Measurements from ENCODE around the gene BTLA.
"Not testable (repeated sequence)": the region's sequence is repeated elsewhere in the genome, so short reads cannot be mapped to it uniquely, and the experiment has no call there.

BTLA gene

GRCh38 chr3:112446343-112446742 lies 52.9 kb downstream of the BTLA start:
- DNase-seq (ENCODE audit: low read depth in 1 of 2, low spot score in 1 of 2) = no peak

GRCh38 chr3:112445839-112446238 lies 53.4 kb downstream of the BTLA start:
- DNase-seq (ENCODE audit: low read depth in 1 of 2, low spot score in 1 of 2) = no peak

GRCh38 chr3:112437146-112438022 lies 61.9 kb downstream of the BTLA start:
- DNase-seq (ENCODE audit: low read depth in 1 of 2, low spot score in 1 of 2) = no peak

GRCh38 chr3:112429960-112430359 lies 69.3 kb downstream of the BTLA start:
- DNase-seq (ENCODE audit: low read depth in 1 of 2, low spot score in 1 of 2) = no peak

GRCh38 chr3:112427123-112427522 lies 72.1 kb downstream of the BTLA start:
- no peak for DNase-seq (ENCODE audit: low read depth in 1 of 2, low spot score in 1 of 2)

- DNase-seq (ENCODE audit: low read depth in 1 of 2, low spot score in 1 of 2) = no peak
Measured at GRCh38 chr3:112425858-112426750, 73.2 kb downstream of the BTLA start.

- no peak for DNase-seq (ENCODE audit: low read depth in 1 of 2, low spot score in 1 of 2)
Measured at GRCh38 chr3:112425382-112425781, 73.9 kb downstream of the BTLA start.

- DNase-seq (ENCODE audit: low read depth in 1 of 2, low spot score in 1 of 2) = no peak
Measured at GRCh38 chr3:112424394-112424793, 74.9 kb downstream of the BTLA start.

GRCh38 chr3:112422921-112423320 lies 76.4 kb downstream of the BTLA start:
- not testable (repeated sequence) for DNase-seq (ENCODE audit: low read depth in 1 of 2, low spot score in 1 of 2)

GRCh38 chr3:112418526-112418925 lies 80.7 kb downstream of the BTLA start:
- DNase-seq (ENCODE audit: low read depth in 1 of 2, low spot score in 1 of 2) = not testable (repeated sequence)

- no peak for DNase-seq (ENCODE audit: low read depth in 1 of 2, low spot score in 1 of 2)
Measured at GRCh38 chr3:112417696-112418318, 81.5 kb downstream of the BTLA start.

- DNase-seq (ENCODE audit: low read depth in 1 of 2, low spot score in 1 of 2) = no peak
Measured at GRCh38 chr3:112416391-112417212, 82.7 kb downstream of the BTLA start.

- no peak for DNase-seq (ENCODE audit: low read depth in 1 of 2, low spot score in 1 of 2)
Measured at GRCh38 chr3:112415390-112415789, 83.9 kb downstream of the BTLA start.

Data from activated CD4-positive, alpha-beta T cell treated with anti-CD3 and anti-CD28 coated beads, Interleukin-2, amount 50 U/mL, for 24 hours (primary cell).